GM19193 (cell line): ENCODE measurements around the gene TOP1.

Source experiments
- POLR2A ChIP-seq: IDR thresholded peaks from 4 replicates; pipeline ENCODE4 v1.6.1; 2011; ENCODE audit not compliant: insufficient read depth, insufficient read length; ENCODE audit errors: extremely low read depth

The TOP1 gene

DNA sequence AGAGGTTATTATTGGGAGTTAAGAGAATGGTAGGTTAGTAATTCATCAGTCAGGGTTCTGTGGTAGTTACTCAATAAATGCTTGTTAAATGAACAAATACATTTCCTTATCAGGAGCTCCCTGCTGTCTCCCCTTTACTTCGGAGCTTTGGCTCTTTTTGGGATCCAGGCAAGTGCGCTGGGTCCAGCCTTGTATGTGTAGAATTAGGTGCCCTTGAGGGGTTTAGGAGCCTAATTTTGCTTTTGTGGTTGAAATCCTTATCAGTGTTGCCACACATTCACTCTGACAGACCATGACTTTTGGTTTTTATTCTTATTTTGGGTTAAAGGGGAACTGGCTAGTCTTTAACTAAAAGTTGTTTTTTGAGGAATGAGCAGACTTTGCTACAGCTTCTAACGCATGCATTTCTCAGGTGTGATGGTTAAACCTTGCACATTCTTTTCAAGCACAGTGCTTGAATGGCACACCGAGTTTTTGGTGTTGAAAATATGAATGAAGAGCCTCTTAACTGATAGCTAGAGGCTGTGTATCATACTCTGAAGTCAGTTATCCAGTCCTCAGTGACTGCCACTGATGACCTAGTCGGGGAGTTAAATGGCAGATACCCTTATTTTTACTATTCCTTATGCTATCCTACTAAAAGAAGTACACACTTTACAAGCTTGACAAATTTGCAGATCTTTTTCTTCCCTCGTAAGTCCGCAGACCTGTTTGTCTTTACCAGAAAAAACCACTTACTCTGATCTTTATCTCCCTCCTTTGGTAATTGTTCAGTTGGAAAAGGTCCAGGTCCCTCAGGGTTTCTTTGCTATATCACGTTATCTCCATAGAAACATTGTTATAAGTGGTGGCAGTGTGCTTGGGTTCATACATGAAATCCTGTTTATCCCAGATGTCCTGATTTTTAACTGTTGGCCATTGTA lies 58.0 kb downstream of the TOP1 start:
- TF ChIP-seq POLR2A, result no peak

DNA sequence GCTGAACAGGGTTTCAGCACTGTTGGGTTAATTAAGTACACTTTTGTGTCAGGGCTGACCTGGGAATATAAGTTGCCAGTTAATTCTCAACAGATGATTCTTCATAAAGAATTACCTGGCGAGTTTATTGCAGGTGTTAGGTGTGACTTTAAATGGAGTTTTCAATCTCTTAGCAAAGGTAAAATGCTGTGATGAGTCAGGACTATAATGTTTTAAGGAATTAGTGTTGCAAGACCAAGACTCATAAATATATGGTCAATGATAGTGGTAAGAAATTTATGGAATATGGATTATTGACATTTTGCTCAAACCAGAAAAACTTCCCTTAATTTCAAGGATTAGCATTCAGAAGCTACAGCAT lies 58.7 kb downstream of the TOP1 start:
- no peak for TF ChIP-seq POLR2A

DNA sequence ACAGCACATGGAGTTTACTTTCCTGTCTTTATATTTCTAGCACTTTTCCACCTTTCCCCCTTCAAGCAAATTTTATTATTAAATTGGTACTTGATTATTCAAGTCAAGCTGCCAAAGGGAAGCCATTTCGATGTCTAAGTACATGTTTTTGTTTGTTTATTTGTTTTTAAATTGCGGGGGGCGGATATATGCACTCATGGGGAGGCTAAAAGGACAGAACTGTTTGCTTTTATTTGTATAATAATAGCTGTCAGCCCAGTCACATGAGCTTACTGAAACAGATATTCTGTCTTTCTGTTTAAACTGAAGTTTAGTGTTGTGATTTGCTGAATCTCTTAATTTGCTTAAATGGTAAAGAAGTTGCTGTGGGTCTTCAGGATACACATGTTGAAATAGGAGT lies 59.2 kb downstream of the TOP1 start:
- TF ChIP-seq POLR2A, result no peak

DNA sequence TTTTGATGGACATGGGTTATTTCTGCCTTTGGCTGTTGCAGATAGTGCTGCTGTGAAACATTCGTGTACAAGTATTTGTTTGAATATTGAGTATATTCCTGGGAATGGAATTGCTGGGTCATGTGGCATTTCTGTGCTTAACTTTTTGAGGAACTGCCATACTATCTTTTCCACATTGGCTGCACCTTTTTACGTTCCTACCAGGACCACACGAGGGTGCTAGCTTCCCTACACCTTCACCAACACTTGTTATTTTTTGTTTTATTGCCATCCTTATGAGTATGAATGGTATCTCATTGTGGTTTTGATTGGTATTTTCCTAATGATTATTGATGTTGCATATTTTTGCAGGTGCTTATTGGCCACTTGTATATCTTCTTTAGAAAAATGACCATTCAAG lies 60.9 kb downstream of the TOP1 start:
- TF ChIP-seq POLR2A, result no peak

DNA sequence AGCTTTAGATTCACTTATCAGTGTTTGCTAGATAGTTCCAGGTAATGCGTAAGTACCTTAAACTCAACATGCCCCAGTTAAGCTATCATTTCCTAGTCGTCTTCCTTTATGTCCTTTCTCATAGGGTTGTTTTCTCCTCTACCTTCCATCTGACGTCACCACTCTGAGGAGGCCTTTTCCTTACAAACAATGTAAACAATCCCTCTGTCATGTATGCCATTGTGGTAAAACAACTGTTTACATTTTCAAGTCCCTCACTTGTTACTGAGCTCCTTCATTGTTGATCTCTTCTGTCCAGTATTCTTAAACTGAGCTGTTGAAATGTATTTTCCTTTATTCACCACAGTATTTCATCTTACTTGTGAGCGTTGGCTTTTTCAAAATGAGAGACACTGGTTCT lies 63.3 kb downstream of the TOP1 start:
- TF ChIP-seq POLR2A, result no peak

DNA sequence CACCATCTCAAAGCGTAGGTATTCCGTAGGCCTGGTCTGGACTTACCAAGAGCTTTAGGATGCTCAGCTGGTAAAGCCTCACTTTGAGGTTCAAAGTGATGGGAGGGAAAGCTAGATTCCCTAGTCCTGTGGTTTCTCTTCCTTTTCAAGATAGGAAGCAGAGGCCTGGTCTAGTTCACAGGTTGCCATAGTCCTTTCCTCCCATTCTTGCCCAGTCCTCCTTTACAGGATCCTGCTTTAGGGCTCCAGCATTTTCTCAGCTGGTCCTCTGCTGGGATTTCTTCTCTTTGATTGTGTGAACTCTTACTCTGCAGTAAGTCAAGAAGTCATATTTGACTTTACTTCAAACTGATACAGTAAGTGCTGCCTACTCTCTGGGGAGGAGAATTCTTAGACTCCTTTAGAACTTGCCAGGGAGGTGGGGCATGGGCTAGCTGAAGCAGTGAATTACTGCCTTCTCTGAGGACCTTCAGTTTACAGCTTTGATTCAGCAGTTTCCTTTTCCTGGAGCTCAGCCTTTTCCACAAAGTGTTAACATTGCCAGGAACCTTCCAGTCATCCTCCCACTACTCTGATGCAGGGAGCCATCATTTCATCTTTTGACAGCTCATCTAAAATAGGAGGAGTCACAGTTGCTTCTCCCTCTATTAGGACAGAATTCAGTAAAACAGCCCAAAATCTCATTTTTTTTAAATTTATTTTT lies 65.9 kb downstream of the TOP1 start:
- TF ChIP-seq POLR2A, result no peak

DNA sequence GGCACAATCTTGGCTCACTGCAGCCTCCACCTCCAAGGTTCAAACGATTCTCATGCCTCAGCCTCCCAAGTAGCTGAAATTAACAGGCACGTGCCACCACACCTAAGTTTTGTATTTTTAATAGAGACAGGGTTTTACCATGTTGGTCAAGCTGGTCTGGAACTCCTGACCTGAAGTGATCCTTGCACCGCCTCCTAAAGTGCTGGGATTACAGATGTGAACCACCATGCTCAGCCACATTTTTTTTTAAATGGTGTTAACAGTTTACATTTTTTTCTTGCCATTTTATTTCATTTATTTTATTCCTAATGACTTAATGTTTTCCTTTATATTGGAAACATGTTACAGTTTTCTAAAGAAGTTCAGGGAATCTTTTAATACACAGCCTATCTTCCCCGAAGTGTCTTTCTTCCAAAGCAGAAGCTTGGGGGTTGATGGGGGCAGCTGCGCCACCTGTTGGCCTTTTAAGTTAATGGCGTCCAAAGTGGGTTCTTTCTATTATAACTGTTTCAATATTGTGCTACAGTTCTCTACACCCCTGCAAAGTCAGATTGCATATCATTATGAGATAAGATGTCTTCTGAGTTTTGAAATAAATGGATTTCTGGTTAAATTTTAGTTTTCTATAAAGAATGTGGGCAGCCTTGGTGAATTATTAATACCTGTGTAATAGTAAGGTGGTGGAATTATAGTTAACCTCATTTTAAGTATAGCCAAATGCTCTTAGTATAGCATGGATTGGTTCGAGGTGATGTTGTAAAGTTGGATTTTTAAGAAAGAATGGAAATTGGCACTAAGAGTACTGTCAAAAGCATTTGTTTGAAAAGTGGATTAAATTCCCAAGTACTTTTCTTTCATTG lies 66.7 kb downstream of the TOP1 start:
- TF ChIP-seq POLR2A, result no peak

DNA sequence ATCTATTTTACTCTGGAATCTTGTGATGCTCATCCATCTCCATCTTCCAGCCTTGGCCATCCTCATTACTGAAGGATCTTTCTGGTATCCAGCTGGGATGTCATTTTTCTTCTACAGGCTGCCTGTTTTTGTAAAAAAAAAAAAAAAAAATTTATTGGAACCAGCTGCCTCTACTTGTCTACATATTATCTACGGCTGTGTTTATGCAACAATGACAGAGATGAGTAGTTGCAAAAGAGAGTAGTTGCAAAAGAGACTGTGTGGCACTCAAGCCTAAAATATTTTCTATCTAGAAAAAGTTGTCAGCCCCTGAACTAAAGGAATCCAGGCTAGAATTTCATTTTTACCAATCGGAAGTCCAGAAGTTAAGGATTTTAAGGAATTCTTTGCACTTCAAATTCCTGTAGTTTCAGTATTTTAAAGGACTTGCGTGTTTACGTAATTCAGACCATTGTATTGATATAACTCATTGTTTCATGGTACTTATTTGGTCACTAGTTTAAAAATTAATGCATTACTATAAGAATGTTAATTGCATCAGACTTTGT lies 70.2 kb downstream of the TOP1 start:
- no peak for TF ChIP-seq POLR2A

DNA sequence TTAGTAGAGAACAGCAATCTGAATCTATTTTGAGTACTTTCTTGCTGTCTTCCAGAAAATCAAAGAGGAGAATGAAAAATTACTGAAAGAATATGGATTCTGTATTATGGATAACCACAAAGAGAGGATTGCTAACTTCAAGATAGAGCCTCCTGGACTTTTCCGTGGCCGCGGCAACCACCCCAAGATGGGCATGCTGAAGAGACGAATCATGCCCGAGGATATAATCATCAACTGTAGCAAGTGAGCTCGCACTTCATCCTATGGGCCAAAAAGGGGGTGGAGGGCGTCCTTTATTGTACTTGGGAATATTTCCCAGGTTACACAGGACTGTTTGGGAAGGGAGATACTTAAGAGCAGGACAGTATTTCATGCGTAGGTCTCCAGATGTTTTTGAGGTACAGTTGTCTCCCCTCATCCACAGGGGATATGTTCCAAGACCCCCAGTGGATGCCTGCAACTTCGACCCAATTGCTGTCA lies 71.4 kb downstream of the TOP1 start:
- no peak for TF ChIP-seq POLR2A

DNA sequence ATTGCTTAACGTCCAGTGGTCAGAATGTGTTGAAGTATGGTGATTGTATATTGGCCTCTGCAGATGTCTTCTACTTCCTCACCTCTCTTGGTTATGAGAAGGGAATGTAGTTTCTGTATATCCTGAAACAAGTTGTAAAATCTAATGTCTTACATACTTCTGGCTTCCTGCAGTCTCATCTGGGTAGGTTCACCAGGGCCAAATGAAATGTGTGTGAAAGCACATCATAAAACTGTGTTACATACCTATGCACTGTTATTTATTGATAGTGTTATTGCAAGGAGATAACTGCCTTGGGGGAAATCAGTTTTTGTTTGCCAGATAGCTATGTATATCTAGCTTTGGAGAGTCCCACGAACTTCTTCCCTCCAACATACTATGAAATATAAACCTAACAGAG lies 73.0 kb downstream of the TOP1 start:
- no peak for TF ChIP-seq POLR2A

DNA sequence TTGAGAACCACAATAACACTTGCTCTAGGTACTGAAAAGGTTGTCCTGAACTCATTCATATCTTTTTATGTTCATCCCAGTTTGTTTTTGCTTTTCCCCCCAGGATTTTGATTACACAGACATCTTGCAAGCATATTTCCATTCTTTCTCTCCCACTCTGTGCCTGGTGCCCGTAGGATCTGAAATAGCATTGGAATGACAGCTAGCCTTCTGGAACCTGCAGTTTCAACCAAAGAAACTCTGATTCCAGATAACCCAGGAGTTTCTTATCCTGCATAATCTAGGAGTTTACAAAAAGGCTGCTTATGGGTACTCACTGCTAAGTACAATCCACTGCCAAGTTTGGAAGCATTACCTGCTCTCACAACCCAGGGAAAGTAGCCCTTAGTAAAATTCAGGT lies 79.9 kb downstream of the TOP1 start:
- no peak for TF ChIP-seq POLR2A

DNA sequence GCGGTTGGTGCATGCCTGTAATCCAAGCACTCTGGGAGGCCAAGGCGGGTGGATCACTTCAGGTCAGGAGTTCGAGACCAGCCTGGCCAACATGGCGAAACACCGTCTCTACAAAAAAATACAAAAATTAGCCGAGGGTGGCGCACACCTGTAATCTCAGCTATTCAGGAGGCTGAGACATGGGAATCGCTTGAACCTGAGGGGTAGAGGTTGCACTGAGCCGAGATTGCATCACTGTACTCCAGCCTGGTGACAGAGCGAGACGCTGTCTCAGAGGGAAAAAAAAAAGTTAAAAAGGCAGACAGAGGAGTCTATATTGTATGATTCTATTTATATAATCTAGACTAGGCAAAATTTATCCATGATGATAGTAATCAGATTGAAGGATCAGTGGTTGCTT lies 81.4 kb downstream of the TOP1 start:
- TF ChIP-seq POLR2A, result no peak

DNA sequence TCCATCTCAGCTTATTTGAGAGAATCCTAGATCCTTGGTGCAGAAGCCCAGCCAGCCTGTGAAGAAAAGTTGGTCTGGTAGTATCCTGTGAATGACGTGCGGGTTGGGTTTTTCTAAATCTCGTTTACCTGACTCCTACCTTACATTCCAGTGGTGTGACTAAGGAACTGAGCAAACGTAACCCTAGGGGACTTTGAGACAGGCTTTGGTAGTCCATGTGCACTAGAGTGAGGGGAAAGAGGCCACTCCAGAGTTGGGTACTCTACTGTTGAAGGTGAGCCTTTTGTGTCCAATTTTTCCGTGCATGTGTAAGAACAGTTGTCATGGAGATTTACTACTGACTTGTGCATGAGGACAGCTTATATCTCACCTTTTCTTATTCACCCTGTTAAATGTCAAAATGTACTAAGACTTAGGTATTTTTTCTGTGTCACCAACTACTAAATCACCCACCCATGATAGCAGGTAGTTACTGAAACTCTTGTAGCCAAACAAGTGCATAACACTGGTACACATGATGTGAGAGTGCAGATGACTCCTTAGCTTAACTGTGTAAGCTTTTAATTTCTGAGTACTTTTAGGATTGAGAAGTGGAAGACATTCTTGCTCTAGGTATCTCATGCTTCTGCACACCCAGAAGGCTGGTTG lies 82.4 kb downstream of the TOP1 start:
- no peak for TF ChIP-seq POLR2A

DNA sequence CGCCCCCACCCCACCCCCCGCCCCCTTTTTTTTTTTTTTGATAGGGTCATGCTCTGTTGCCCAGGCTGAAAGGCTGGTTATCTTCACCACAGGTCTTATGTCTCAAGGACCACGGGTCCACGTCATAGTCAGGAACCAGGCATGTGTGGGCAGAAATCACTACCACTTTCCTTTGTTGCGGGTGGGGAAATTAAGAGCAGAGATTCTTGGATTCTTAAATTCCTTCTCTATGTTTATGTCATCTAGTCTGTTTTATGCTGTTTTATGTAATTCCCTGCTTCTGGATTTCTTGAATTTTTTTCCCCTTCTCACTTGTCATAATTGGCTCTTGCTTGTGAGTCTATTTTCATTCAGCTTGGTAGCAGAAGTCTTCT lies 82.9 kb downstream of the TOP1 start:
- TF ChIP-seq POLR2A, result no peak
